ENCODE measurements around the gene FCN2. TPM values are rescaled to one million over a fixed set of nuclear protein-coding genes. Genes with fewer than 3 reads are reported as not detected.

The FCN2 gene
- total RNA-seq, 1 donor from 2014 or later, result not detected

DNA sequence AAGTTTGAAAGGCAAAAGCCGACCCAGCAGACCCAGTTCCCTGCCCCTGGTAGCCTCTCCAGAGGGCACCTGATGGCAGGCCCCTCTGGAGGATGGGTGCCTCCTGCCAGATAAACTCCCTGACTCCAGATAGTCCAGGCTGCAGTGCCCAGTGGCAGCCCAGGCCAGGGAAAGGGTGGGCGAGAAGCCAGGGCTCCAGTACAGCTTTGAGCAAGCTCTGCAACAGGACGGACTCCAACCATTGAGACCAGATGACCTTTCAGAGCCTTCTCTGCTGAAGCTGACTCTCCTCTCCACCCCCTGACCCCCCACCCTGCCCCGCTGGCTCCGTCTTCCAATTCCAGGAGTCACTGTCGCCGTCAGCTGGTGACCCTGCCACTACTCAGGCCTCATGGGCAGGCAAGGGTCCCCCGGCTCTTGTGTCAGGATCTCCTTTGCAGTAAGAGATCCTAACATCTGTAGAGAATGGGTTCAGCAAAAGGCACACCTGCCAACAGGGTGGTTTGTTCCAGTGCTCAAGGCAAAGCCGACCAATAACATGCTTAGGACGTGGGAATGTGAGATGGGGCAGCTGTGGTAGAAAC is 52.6 kb downstream of the FCN2 start:
- peaks cover 20% of the 10 kb centered on the region for H3K27me3 Mint-ChIP-seq (ENCODE audit: insufficient read depth, low read depth)
- H3K36me3 ChIP-seq, result no peaks in the 10 kb centered on the region
- H3K27ac Mint-ChIP-seq, result peak overlapping the region; percentile 90

DNA sequence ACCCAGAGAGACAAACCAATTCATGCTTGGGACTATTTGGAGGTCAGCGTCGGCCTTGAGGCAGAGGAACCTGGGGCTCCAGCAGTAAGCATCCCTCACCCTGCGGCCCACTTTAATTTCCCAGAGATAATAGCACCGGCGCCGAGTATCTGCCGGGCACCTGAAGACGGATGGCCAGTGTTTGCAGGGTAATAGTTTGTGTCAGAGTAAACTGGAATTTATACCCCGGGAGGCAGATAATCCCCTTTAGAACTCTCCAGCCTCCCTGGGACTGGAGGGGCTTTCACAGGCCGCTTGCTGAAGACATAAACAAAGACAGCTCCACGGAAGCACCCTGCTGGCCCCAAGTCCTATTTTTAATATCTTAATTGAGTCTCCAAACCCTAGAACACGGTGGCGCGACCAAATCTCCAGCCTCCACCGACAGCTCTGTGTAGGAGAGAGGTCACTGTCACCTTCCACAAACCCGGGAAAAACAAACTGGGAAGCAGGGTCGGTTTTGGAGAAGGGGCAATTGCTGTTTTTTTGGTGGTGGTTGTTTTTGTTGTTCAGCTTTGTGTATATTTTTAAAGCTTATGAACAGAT is 54.5 kb downstream of the FCN2 start:
- Mint-ChIP-seq H3K27me3 (ENCODE audit: insufficient read depth, low read depth) (peaks cover 18% of the 10 kb centered on the region), H3K4me1 (peaks cover 53% of the 10 kb centered on the region), H3K27ac (peak overlapping the region; percentile 94), H3K4me3 (peak overlapping the region; percentile 73), H3K9me3 (no peaks in the 10 kb centered on the region), H3K36me3 (peaks cover 2% of the 10 kb centered on the region)
- Histone ChIP-seq H3K27ac (peak overlapping the region; percentile 23), H3K9me3 (ENCODE audit: low read depth) (no peaks in the 10 kb centered on the region), H3K4me3 (peak overlapping the region; percentile 8), H3K4me2 (peak overlapping the region; percentile 69), H3K79me2 (ENCODE audit: low read depth) (no peaks in the 10 kb centered on the region), H3K4me1 (peaks cover 39% of the 10 kb centered on the region), H3F3A (ENCODE audit: low read depth) (peaks cover 29% of the 10 kb centered on the region), H3K36me3 (no peaks in the 10 kb centered on the region), H3K9ac (no peak overlapping the region), H3K27me3 (no peaks in the 10 kb centered on the region), H4K20me1 (ENCODE audit: low read depth) (no peaks in the 10 kb centered on the region), H2AFZ (replicated peaks) (no peak overlapping the region)
- peak; percentile 80 for DNase-seq (ENCODE audit: low spot score)
- TF ChIP-seq EZH2phosphoT487 (IDR thresholded peaks at IDR 0.05) (no peak), EZH2 (IDR thresholded peaks at IDR 0.05) (no peak)
- TF ChIP-seq, protein P1, sequence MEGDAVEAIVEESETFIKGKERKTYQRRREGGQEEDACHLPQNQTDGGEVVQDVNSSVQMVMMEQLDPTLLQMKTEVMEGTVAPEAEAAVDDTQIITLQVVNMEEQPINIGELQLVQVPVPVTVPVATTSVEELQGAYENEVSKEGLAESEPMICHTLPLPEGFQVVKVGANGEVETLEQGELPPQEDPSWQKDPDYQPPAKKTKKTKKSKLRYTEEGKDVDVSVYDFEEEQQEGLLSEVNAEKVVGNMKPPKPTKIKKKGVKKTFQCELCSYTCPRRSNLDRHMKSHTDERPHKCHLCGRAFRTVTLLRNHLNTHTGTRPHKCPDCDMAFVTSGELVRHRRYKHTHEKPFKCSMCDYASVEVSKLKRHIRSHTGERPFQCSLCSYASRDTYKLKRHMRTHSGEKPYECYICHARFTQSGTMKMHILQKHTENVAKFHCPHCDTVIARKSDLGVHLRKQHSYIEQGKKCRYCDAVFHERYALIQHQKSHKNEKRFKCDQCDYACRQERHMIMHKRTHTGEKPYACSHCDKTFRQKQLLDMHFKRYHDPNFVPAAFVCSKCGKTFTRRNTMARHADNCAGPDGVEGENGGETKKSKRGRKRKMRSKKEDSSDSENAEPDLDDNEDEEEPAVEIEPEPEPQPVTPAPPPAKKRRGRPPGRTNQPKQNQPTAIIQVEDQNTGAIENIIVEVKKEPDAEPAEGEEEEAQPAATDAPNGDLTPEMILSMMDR (IDR thresholded peaks at IDR 0.05), result no peak

More for the DNA sequence above, 52.6 kb downstream of the FCN2 start:
- Mint-ChIP-seq H3K4me3 (no peak overlapping the region), H3K9me3 (no peaks in the 10 kb centered on the region), H3K36me3 (peaks cover 2% of the 10 kb centered on the region), H3K4me1 (peaks cover 47% of the 10 kb centered on the region)
- no peak overlapping the region for H3K4me3 ChIP-seq
- no peaks in the 10 kb centered on the region for H3K9me3 ChIP-seq (ENCODE audit: low read depth)
- no peaks in the 10 kb centered on the region for H3K27me3 ChIP-seq
- no peak overlapping the region for H2AFZ ChIP-seq (replicated peaks)
- no peaks in the 10 kb centered on the region for H3K79me2 ChIP-seq (ENCODE audit: low read depth)
- TF ChIP-seq EZH2 (IDR thresholded peaks at IDR 0.05), result no peak
- TF ChIP-seq, protein P1 (IDR thresholded peaks at IDR 0.05), result no peak
- TF ChIP-seq EZH2phosphoT487 (IDR thresholded peaks at IDR 0.05), result no peak
- peaks cover 39% of the 10 kb centered on the region for H3K4me1 ChIP-seq
- H3K27ac ChIP-seq, result no peak overlapping the region
- no peaks in the 10 kb centered on the region for H4K20me1 ChIP-seq (ENCODE audit: low read depth)
- no peak overlapping the region for H3K4me2 ChIP-seq
- H3K9ac ChIP-seq, result no peak overlapping the region
- H3F3A ChIP-seq (ENCODE audit: low read depth), result peaks cover 29% of the 10 kb centered on the region
- DNase-seq (ENCODE audit: low spot score), result no peak

DNA sequence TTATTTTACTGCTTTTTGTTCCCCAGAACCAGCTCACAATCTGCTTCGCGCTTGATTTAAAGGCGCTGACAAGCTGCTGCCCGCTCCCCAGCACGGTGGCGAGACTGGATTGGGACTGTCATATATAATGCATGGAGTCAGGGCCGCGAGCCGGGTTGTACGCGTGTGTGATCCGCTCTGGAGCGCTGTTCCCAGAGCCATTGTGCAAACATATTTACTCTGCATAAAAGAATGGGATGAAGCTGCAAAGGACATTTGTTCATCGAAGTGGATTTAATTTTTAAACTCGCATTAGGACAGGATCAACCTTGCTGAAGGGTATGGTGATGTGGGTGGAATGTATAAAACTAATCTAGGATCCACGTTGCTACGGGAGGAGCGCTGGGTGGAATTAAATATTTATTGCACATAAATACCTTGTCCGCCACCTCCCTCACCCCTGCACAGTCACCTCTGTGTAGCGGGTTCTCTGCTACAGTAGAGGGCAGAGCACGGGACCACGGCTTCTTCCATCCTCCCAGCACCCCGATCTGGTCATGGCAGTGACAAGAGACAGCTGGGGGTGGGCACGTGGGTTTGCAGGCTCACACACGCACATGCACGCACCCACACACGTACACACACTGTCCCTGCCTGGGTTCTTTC is 55.2 kb downstream of the FCN2 start:
- Mint-ChIP-seq H3K27me3 (ENCODE audit: insufficient read depth, low read depth) (peaks cover 18% of the 10 kb centered on the region), H3K4me3 (peak overlapping the region; percentile 73), H3K9me3 (no peaks in the 10 kb centered on the region), H3K4me1 (peaks cover 57% of the 10 kb centered on the region), H3K27ac (peak overlapping the region; percentile 94), H3K36me3 (no peaks in the 10 kb centered on the region)
- no peak overlapping the region for H2AFZ ChIP-seq (replicated peaks)
- H3F3A ChIP-seq (ENCODE audit: low read depth), result peaks cover 29% of the 10 kb centered on the region
- H3K4me1 ChIP-seq, result peaks cover 39% of the 10 kb centered on the region
- H3K79me2 ChIP-seq (ENCODE audit: low read depth), result no peaks in the 10 kb centered on the region
- H3K27ac ChIP-seq, result no peak overlapping the region
- H3K4me2 ChIP-seq, result peak overlapping the region; percentile 69
- H4K20me1 ChIP-seq (ENCODE audit: low read depth), result no peaks in the 10 kb centered on the region
- no peak overlapping the region for H3K4me3 ChIP-seq
- H3K36me3 ChIP-seq, result no peaks in the 10 kb centered on the region
- peak; percentile 39 for DNase-seq (ENCODE audit: low spot score)
- no peaks in the 10 kb centered on the region for H3K27me3 ChIP-seq
- TF ChIP-seq, protein P1 (IDR thresholded peaks at IDR 0.05), result no peak
- no peak for TF ChIP-seq EZH2 (IDR thresholded peaks at IDR 0.05)
- TF ChIP-seq EZH2phosphoT487 (IDR thresholded peaks at IDR 0.05), result no peak
- no peak overlapping the region for H3K9ac ChIP-seq
- H3K9me3 ChIP-seq (ENCODE audit: low read depth), result no peaks in the 10 kb centered on the region

Measured in neural progenitor cell (in vitro differentiated cells).